GM19239 (cell line): Measurements from ENCODE around the gene NDUFB3.
"Not testable (repeated sequence)": the region's sequence is repeated elsewhere in the genome, so short reads cannot be mapped to it uniquely, and the experiment has no call there.

Source experiments
- DNase-seq: peaks from one replicate; pipeline ENCODE4 v3.0.0; 2011; ENCODE audit warnings: low spot score; ENCODE audit not compliant: insufficient read length
- FAIRE-seq: peaks from 2 replicates; lab custom pipeline; 2011; peaks lifted over from hg19 to GRCh38; lab: Jason Lieb, UNC

NDUFB3 gene

DNA sequence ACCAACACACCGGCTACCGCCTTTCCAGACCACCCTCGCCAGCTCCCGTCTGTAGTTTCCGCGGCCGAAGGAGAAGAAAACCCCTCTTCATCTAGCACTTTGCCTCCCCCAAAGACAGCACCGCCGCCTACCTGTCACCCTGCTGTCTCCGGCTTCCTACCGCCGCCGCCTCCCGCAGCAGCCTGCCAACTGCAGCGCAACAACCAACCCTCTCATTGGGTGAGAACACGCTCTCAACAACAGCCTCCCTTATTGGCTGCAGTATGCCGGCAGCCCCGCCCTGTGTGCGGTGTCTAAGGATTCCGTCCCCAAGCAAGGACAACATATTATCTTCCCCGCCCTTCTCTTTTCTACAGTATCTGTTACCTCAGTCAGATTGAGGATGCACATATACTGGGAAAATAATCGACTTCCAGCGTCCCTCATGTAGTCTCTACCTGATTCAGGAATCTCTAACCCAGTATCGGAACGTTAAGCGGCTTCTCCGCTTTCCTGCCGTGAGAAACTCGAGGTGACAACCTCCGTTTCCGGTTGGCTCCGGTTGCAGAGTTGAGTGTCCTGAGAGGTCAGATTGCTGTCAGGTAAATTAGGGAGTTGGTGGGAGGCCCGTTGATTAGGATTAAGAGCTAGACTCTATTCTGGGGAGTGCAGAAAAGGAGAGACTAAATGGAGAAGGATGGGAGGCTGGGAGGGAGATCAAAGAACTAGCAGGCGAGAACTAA lies at the start of gene NDUFB3, which contains the start of gene HYCC2:
Gene NDUFB3 (plus strand): TSS at position 523 of the 722 bp plus-strand sequence. CDS start 6,882 bp downstream, outside the sequence.
Gene HYCC2 (minus strand): TSS at position 193 of the 722 bp plus-strand sequence. CDS start 47,662 bp downstream, outside the sequence.
- FAIRE-seq (peak; percentile 99), DNase-seq (peak; percentile 65)

DNA sequence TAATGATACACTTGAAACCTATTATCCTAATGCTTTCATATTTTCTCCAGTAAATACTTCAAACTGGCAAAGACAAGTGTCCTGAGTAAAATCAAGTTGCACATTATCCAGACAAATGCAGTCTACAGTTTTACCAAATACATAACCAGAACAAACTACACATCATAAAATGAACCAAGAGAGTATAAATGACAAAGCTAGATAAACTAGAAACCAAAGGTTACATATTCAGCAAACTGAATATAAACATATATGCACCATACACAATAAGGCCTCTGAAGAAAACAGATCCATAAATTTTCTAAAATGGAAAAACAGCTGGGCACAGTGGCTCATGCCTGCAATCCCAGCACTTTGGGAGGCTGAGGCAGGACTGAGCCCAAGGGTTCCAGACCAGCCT lies 47.3 kb upstream of the NDUFB3 start:
- FAIRE-seq (peak; percentile 28), DNase-seq (no peak)

DNA sequence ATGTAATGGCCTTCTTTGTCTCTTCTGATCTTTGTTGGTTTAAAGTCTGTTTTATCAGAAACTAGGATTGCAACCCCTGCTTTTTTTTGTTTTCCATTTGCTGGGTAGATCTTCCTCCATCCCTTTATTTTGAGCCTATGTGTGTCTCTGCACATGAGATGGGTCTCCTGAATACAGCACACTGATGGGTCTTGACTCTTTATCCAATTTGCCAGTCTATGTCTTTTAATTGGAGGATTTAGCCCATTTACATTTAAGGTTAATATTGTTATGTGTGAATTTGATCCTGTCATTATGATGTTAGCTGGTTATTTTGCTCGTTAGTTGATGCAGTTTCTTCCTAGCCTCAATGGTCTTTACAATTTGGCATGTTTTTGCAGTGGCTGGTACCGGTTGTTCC lies 37.4 kb upstream of the NDUFB3 start:
- not testable (repeated sequence) for DNase-seq, FAIRE-seq

DNA sequence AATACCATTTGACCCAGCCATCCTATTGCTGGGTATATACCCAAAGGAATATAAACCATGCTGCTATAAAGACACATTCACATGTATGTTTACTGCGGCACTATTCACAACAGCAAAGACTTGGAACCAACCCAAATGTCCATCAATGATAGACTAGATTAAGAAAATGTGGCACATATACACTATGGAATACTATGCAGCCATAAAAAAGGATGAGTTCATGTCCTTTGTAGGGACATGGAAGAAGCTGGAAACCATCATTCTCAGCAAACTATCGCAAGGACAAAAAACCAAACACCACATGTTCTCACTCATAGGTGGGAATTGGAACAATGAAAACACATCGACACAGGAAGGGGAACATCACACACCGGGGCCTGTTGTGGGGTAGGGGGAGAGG lies 33.4 kb upstream of the NDUFB3 start:
- FAIRE-seq, DNase-seq: not testable (repeated sequence)

DNA sequence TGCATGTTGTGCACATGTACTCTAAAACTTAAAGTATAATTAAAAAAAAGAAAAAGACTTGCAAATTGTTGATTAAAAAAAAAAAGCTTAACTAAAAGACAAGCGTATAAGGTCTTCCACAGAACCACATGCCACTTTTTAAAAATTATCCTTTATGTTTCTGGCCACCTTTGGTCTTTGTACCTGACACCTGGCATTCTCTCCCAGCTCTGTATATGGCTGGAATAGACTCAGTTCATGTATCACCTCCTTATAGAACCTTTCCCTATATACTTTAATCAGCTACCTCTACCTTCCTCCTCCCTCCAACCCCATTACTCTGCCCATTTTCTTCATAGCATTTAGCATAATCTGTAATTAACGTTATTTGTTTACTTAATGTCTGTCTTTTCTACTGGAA lies 32.9 kb upstream of the NDUFB3 start:
- FAIRE-seq = no peak
- no peak for DNase-seq

DNA sequence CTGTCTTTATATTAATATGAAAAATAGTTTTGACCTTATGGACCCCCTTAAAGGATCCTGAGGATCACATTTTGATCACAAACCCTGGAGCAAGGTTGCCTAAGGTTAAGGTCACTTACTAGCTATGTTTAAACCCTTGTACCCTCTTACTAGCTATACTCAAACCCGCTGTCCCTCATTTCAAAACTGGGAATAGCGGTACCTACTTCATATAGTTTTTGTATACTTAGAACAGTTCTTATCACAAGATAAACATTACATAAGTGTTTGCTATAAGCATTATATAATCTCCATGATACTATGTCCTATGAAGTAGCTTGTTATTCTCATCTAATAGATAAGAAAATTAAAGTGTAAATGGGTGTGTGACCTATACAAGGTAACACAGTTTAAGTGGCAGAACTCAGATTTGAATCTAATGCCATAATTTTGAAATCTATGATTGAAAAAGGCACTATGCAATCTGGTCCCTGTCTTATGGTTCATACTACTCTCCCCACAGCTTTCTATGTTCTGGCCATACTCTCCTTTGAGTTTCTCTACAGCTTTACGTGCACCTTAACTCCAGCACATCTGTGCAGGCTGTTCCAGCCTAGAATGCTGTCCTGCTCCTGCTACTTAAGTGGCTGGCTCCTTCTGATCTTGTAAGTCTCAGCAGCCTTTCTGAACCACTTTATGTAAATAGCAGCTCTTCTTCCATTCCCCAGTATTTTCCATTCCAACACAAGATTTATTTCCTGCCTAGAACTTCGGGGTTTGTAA lies 30.8 kb upstream of the NDUFB3 start:
- no peak for FAIRE-seq
- DNase-seq = no peak

DNA sequence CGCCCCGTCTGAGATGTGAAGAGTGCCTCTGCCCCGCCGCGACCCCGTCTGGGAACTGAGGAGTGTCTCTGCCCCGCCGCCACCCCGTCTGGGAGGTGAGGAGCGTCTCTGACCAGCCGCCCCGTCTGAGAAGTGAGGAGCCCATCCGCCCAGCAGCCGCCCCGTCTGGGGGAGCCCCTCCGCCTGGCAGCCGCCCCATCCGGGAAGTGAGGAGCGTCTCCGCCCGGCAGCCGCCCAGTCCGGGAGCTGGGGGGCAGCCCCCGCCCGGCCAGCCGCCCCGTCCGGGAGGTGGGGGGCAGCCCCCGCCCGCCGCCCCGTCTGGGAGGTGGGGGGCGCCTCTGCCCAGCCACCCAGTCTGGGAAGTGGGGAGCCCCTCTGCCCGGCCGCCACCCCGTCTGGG lies 29.4 kb upstream of the NDUFB3 start:
- DNase-seq, FAIRE-seq: not testable (repeated sequence)

DNA sequence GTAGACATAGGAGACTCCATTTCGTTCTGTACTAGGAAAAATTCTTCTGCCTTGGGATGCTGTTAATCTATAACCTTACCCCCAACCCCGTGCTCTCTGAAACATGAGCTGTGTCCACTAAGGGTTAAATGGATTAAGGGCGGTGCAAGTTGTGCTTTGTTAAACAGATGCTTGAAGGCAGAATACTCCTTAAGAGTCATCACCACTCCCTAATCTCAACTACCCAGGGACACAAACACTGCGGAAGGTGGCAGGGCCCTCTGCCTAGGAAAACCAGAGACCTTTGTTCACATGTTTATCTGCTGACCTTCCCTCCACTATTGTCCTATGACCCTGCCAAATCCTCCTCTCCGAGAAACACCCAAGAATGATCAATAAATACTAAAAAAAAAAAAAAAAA lies 28.8 kb upstream of the NDUFB3 start:
- not testable (repeated sequence) for DNase-seq, FAIRE-seq

DNA sequence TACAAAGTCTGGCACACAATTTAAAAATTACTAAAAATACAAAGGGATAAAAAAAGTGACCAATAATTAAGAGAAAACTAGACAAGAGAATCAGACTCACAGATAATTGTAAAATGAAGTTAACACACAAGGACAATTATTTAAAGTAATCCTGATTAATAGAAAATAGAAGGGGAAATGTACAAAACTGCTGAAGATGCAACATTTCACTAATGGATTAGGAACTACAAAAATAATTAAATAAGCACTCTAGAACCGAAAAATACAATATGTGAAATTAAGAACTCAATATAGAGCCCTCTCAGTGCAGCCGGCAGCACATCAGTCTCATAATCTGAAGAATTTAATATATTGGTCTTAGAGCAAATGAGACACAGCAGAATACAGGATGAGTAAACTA lies 24.9 kb upstream of the NDUFB3 start:
- FAIRE-seq = no peak
- no peak for DNase-seq

DNA sequence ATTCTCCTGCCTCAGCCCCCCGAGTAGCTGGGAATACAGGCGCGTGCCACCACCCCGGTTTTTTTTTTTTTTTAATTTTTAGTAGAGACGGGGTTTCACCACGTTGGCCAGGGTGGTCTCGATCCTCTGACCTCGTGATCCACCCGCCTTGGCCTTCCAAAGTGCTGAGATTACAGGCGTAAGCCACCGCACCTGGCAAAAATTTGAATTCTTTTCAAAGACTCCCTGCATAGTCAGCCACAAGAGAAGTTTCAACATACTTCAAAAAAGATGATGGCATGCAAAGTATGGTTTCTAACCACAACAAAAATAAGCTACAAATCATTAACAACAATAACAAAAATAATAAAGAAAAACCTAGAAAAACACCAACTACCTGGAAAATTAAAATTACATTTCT lies 22.3 kb upstream of the NDUFB3 start:
- no peak for FAIRE-seq
- no peak for DNase-seq

DNA sequence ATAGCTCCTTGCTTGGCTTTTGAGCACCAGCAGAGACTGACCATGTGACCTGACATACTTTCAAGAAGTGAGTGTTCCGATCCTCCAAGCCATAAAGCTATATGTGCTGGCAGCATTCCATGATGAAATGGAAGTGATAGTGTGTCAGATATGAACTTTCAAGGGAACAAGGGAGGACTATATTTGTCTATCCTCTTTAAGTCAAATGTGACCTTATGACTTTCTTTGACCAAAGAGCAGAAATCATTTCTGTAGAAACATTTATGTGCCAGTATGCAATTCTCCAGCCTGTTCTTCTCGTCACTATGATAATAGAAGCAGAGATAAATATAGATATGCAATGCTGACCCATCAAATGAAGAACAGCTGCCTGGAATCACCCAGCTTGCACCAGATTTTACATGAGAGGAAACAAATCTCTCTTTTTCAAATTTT lies 14.7 kb upstream of the NDUFB3 start:
- no peak for FAIRE-seq

DNA sequence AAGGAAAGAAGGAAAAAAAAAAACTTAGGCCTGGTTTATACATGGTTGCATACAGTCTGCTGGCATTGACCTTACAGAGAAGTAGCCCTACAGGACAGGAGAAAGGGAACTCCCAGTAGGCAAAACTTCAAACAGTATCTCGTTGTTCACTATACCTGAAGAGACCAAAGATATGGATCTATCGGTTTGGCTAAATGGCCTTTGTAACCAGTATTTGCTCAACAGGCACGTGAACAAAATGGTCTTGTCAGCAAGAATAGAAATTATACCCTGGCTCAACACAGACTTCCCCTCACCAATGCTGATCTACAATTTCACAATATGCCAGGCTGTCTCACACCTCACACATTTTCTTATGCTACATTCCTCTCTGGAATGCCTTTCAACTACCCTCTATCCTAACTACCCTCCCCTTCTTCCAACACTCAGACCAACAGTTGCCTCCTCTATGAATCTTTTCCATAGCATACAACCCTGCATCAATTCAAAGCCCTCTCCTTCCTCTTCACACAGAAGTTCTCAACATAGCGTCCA lies 14.0 kb upstream of the NDUFB3 start:
- no peak for DNase-seq
- FAIRE-seq = no peak

More for the DNA sequence above, 14.7 kb upstream of the NDUFB3 start:
- no peak for DNase-seq

DNA sequence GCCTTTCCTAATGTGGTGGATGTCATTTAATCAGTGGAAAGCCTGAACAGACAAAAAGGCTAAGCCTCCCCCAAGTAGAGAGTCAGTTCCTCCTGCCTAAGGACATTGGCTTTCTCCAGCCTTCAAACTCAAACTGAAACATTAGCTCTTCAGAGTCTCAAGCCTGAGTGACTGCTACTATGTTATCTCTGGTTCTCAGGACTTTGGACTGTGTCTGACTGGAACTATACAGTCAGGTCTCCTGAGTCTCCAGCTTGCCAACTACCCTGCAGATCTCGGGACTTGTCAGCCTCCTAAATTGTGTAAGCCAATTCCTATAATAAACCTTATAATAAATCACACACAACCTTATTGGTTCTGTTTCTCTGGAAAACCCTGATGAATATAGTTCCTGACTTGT lies 12.9 kb upstream of the NDUFB3 start:
- FAIRE-seq (no peak), DNase-seq (no peak)

DNA sequence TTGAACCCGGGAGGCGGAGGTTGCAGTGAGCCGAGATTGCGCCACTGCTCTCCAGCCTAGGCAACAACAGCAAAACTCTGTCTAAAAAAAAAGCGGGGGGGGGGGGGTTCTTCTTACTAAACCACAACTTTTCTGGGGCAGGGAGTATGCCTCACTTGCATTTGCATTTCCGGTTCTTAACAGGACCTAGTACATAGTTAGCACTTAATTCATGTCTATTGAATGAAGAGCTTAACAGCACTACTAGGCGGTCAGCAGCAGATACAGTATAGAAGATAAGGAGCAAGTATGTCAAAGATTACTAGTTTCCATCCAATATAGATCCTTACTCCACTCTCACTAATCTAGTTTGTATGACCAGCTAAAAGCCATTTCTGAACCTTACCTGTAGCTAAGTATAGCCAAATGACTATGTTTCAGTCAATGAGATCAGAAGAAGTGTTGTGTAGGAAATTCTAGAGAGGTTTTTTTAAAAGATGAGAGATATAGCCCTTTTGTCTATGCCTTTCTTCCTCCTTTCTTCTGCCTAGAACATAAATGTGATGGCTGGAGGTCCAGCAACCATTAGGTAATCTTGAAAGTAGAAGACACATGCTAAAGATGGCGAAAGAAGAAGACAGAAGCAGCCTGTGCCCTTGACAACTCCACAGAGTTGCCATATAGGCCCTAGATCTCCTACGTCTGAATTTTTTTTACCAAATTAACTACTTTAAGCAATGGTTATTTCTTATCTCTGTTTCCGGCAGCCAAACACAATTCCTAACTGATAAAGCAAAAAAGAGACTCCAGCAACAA lies 11.6 kb upstream of the NDUFB3 start:
- DNase-seq = no peak
- FAIRE-seq = no peak

DNA sequence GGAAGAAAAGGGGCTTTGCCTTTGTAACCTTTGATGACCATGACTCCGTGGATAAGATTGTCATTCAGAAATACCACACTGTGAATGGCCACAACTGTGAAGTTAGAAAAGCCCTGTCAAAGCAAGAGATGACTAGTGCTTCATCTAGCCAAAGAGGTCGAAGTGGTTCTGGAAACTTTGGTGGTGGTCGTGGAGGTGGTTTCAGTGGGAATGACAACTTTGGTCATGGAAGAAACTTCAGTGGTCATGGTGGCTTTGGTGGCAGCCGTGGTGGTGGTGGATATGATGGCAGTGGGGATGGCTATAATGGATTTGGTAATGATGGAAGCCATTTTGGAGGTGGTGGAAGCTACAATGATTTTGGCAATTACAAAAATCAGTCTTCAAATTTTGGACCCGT lies 8.3 kb upstream of the NDUFB3 start:
- not testable (repeated sequence) for FAIRE-seq, DNase-seq

DNA sequence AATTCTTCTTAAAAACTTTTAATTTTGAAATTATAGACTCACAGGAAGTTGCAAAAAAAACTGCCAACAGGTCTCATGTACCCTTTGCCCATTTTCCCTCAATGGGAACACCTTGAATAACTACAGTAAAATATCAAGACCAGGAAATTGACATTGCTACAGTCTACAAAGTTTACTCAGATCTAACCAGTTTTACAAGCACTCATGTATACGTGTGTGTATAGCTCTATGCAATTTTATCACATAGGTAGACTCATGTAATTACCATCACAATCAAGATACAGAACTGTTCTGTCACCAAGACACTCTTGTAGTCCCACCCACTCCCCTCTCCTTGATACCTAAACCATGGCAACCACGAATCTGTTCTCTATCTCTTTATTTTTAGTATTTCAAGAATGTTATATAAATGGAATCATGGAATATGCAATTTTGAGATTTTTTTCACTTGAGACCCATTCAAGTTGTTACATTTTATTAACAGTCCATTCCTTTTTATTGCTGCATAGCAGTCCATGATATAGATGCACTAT lies 6.9 kb upstream of the NDUFB3 start:
- FAIRE-seq = peak; percentile 55

DNA sequence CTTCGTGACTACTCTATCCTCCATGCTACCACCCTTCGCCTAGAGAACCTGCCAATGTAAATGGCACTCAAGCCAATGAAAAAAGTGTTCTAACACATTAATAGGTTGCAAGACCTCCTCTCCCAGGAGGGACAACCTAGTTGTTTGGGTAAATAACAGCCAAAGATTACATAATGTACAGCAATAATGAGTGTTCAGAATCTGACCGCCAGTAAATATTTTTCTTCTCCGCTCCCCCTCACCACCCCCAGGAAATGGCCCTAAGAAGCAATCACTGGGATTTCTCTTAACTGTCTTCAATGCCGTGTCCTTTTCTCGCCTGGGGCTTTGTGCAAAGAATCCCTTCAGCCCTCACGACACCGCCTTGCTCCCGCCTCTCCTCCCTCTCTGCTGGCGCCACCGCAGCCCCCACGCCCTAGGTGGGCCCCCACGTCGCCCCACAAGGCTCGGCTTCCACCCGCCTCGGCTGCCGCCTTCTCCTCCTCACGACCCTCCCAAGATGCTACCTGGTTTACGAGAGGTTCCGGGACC lies 788 bp upstream of the NDUFB3 start:
- peak; percentile 78 for FAIRE-seq

More for the DNA sequence above, 6.9 kb upstream of the NDUFB3 start:
- DNase-seq = no peak

DNA sequence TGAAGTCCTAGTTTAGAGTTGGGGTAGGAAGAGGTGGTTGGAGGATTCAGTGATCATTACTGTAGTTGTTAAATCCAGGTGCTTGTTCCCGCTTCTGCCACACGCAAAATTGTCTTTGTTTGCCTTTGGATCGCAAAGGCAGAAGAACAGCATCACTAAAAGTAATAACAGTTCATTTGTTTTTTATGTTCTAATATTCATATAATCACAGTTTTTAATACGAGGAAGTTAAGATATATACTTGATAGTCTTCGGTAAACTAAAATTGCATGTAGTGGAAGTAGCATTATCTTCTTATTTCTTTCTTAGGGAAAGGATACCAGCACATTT lies 365 bp downstream of the NDUFB3 start:
- FAIRE-seq = no peak
- no peak for DNase-seq

More for the DNA sequence above, 788 bp upstream of the NDUFB3 start:
- DNase-seq = no peak

DNA sequence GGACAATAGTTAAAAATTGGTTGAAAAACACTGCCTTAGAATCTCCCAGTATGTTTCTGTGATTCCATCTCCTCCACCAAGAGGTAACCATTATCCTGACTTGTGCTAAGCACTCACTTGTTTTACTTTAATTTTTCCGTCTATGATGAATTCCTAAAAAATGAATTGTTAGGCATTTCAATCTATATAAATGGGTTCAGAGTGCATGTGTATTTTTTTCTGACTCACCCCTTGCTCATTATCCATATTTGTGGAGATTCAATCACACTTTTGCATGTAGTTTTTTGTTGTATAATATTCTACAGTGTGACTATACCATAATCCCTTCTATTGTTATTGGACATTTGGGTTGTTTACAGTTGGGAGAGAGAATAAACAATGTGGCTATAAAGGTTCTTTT lies 1.3 kb downstream of the NDUFB3 start:
- DNase-seq (no peak), FAIRE-seq (no peak)

DNA sequence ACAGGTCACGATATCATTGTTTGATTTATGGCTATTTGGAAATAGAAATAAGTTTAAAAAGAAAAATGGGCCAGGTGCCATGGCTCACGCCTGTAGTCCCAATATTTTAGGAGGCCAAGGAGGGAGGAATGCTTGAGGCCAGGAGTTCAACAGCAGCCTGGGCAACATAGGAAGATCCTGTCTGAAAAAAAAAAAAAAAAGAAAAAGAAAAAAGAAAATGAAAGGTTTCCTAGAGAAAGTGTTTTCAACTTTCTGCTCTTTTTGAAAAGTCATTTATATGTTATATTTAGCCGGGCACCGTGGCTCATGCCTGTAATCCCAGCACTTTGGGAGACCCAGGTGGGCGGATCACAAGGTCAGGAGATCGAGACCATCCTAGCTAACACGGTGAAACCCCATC lies 3.2 kb downstream of the NDUFB3 start:
- FAIRE-seq (no peak), DNase-seq (no peak)
